HepG2 (cell line): Measurements from ENCODE around the gene KCNH1. TPM values are rescaled to one million over a fixed set of nuclear protein-coding genes. Genes with fewer than 3 reads are reported as not detected.

ENCODE experiments used
- ATAC-seq: fragments of 200-7000 bp; cut with Tn5 transposase; 3 replicates; pipeline ENCODE4 v1.9.1; 2020; ENCODE audit warnings: mild to moderate bottlenecking, moderate library complexity
- BruUV-seq: library from RNA; stranded (reverse); fragments of 400-500 nt; replicated peaks from 2 replicates; lab custom pipeline; 2021; lab: Mats Ljungman, UMichigan
- CTCF ChIA-PET: fragments of 300-600 bp; formaldehyde crosslinking; extraction: SDS; loops from one replicate; lab custom pipeline; 2021; ENCODE audit warnings: low total read pairs, inconsistent platforms, low intra/inter-chr PET ratio; lab: Yijun Ruan, JAX
- POLR2A ChIA-PET: fragments of 350-600 bp; sonication (Branson Sonifier 250); formaldehyde crosslinking; loops from one replicate; lab custom pipeline; 2020; ENCODE audit warnings: antibody characterized with exemption, inconsistent platforms; lab: Yijun Ruan, JAX
- DNase-seq: peaks from one replicate; pipeline ENCODE4 v3.0.0-alpha.2; 2015; ENCODE audit warnings: low spot score
- FAIRE-seq: peaks from 3 replicates; lab custom pipeline; 2011; peaks lifted over from hg19 to GRCh38; lab: Jason Lieb, UNC
- H2AFZ ChIP-seq: one replicate; pipeline ENCODE4 v1.6.1; 2011; ENCODE audit warnings: low read length, inconsistent platforms
- H3K27ac ChIP-seq: fragments of 300-600 bp; 3 replicates; pipeline ENCODE4 v1.8.0; 2011; ENCODE audit warnings: mixed run types, mild to moderate bottlenecking, mixed read lengths, low read length, inconsistent platforms; ENCODE audit not compliant: insufficient read depth; ENCODE audit errors: extremely low read length
- H3K27me3 ChIP-seq, 2 experiments: fragments of 200-600 bp in 1 of 2; 2 replicates in 1 of 2; 3 replicates in 1 of 2; pipeline versions ENCODE4 v1.6.0 to v1.8.0; 2011; ENCODE audit warnings: low read length in 2 of 2, mild to moderate bottlenecking in 2 of 2, moderate library complexity in 2 of 2, inconsistent platforms in 1 of 2; ENCODE audit not compliant: insufficient read depth in 2 of 2, control insufficient read depth in 1 of 2
- H3K36me3 ChIP-seq, 2 experiments: fragments of 200-600 bp in 1 of 2; replicated peaks in 1 of 2; 2 replicates in 1 of 2; 3 replicates in 1 of 2; pipeline versions ENCODE4 v1.5.1 to v1.8.0; 2011; ENCODE audit warnings: low read length in 2 of 2, inconsistent platforms in 1 of 2; ENCODE audit not compliant: insufficient read depth in 2 of 2, control insufficient read depth in 1 of 2
- H3K4me1 ChIP-seq: 2 replicates; pipeline ENCODE4 v1.5.1; 2012; ENCODE audit warnings: low read length, inconsistent platforms; ENCODE audit not compliant: insufficient read depth
- H3K4me2 ChIP-seq: 2 replicates; pipeline ENCODE4 v1.6.0; 2011; ENCODE audit warnings: low read depth, low read length, inconsistent platforms
- H3K4me3 ChIP-seq, 3 experiments: fragments of 200-600 bp in 1 of 3; sonication (generic), shearing (Covaris generic) in 1 of 3; replicated peaks in 1 of 3; 2 replicates each; pipeline ENCODE4 v1.5.1; 2011 to 2016; ENCODE audit warnings: low read length in 3 of 3, inconsistent platforms in 2 of 3, low read depth in 2 of 3, mild to moderate bottlenecking in 2 of 3, control low read depth in 1 of 3, mixed read lengths in 1 of 3; ENCODE audit not compliant: insufficient read depth in 1 of 3
- H3K79me2 ChIP-seq: one replicate; pipeline ENCODE4 v1.6.1; 2011; ENCODE audit warnings: low read length, inconsistent platforms; ENCODE audit not compliant: insufficient read depth
- H3K9ac ChIP-seq: 2 replicates; pipeline ENCODE4 v1.6.0; 2011; ENCODE audit warnings: mild to moderate bottlenecking, low read depth, low read length, inconsistent platforms; ENCODE audit not compliant: insufficient read depth
- H3K9me3 ChIP-seq: 2 replicates; pipeline ENCODE4 v1.5.1; 2012; ENCODE audit warnings: mild to moderate bottlenecking, low read length
- H4K20me1 ChIP-seq: 2 replicates; pipeline ENCODE4 v1.6.0; 2011; ENCODE audit warnings: inconsistent platforms, mild to moderate bottlenecking, low read length, moderate library complexity; ENCODE audit not compliant: insufficient read depth
- ATF2 ChIP-seq: sonication (generic); formaldehyde crosslinking; IDR thresholded peaks from 2 replicates; pipeline ENCODE4 v1.4.0; 2020; ENCODE audit warnings: missing genetic modification reagents
- ATF3 ChIP-seq: sonication (generic); formaldehyde crosslinking; IDR thresholded peaks from 2 replicates; pipeline ENCODE4 v1.4.0; 2020; ENCODE audit warnings: missing genetic modification reagents
- CC2D1A ChIP-seq: sonication (generic); formaldehyde crosslinking; IDR thresholded peaks from 2 replicates; pipeline ENCODE4 v1.8.1; 2023; ENCODE audit warnings: mild to moderate bottlenecking, missing genetic modification reagents
- HNRNPLL ChIP-seq: fragments of 200-400 bp; formaldehyde crosslinking; IDR thresholded peaks from 2 replicates; pipeline ENCODE4 v1.6.1; 2017; ENCODE audit warnings: mild to moderate bottlenecking, low read depth, low read length; ENCODE audit not compliant: poor library complexity, severe bottlenecking
- MED1 ChIP-seq: sonication (generic); formaldehyde crosslinking; IDR thresholded peaks from 2 replicates; pipeline ENCODE4 v1.4.0; 2020; ENCODE audit warnings: missing genetic modification reagents
- MYC ChIP-seq: sonication (generic); formaldehyde crosslinking; IDR thresholded peaks from 2 replicates; pipeline ENCODE4 v1.9.0; 2021; ENCODE audit warnings: missing genetic modification reagents, borderline replicate concordance
- RFXANK ChIP-seq: IDR thresholded peaks from 2 replicates; pipeline ENCODE4 v1.6.1; 2016
- SIX4 ChIP-seq: sonication (generic); formaldehyde crosslinking; IDR thresholded peaks from 2 replicates; pipeline ENCODE4 v1.4.0; 2020; ENCODE audit warnings: missing genetic modification reagents
- SMAD9 ChIP-seq: sonication (generic); formaldehyde crosslinking; IDR thresholded peaks from 2 replicates; pipeline ENCODE4 v1.5.1; 2020; ENCODE audit warnings: mild to moderate bottlenecking, missing genetic modification reagents
- SRF ChIP-seq: IDR thresholded peaks from 2 replicates; pipeline ENCODE4 v1.6.1; 2011; ENCODE audit warnings: mild to moderate bottlenecking, low read depth, low read length, moderate library complexity
- SRY ChIP-seq: sonication (generic); formaldehyde crosslinking; IDR thresholded peaks from 2 replicates; pipeline ENCODE4 v1.8.0; 2022; ENCODE audit warnings: mild to moderate bottlenecking, missing genetic modification reagents
- TBX3 ChIP-seq: fragments of 450-650 bp; IDR thresholded peaks from 2 replicates; pipeline ENCODE4 v1.6.1; 2017; ENCODE audit warnings: antibody characterized with exemption, mild to moderate bottlenecking, inconsistent platforms, borderline replicate concordance
- ZBTB49 ChIP-seq: sonication (generic); formaldehyde crosslinking; IDR thresholded peaks from 2 replicates; pipeline ENCODE4 v1.4.0; 2020; ENCODE audit warnings: missing genetic modification reagents, borderline replicate concordance
- ZFP36L1 ChIP-seq: sonication (generic); formaldehyde crosslinking; IDR thresholded peaks from 2 replicates; pipeline ENCODE4 v1.8.0; 2022; ENCODE audit warnings: mild to moderate bottlenecking, missing genetic modification reagents, moderate library complexity
- ZMYM4 ChIP-seq: sonication (generic); formaldehyde crosslinking; IDR thresholded peaks from 2 replicates; pipeline ENCODE4 v1.8.1; 2023; ENCODE audit warnings: mild to moderate bottlenecking, missing genetic modification reagents
- ZNF335 ChIP-seq: sonication (generic); formaldehyde crosslinking; IDR thresholded peaks from 2 replicates; pipeline ENCODE4 v1.4.0; 2020; ENCODE audit warnings: missing genetic modification reagents
- ZNF501 ChIP-seq: sonication (generic); formaldehyde crosslinking; IDR thresholded peaks from 2 replicates; pipeline ENCODE4 v1.5.1; 2020; ENCODE audit warnings: mild to moderate bottlenecking, moderate library complexity, missing genetic modification reagents
- ZNF674 ChIP-seq: sonication (generic); formaldehyde crosslinking; IDR thresholded peaks from 2 replicates; pipeline ENCODE4 v1.5.0; 2020; ENCODE audit warnings: low read depth, mild to moderate bottlenecking, missing genetic modification reagents
- WGBS: methylation state at CpG from one replicate; pipeline ENCODE4 v1.1.6; 2017; ENCODE audit warnings: low lambda C conversion rate; 5-methylcytosine and 5-hydroxymethylcytosine counted together
- in situ Hi-C: cut with HindIII; loops from 2 replicates; pipeline ENCODE4 v1.10.0; 2017; ENCODE audit warnings: low pct_unique_long_range_greater_than_20kb; ENCODE audit not compliant: extremely low pct_ligation_motif_present
- intact Hi-C: fragments of 100-400 bp; cut with micrococcal nuclease; formaldehyde crosslinking; loops from one replicate; pipeline ENCODE4 v1.10.0; 2022; ENCODE audit not compliant: unreplicated experiment
- polyA plus RNA-seq, 8 experiments: library from polyadenylated mRNA; depleted of rRNA in 3 of 8; stranded (reverse) in 7 of 8; unstranded in 1 of 8; fragments of >200 nt; fragmentation: Illumina TruSeq in 4 of 8; extraction: Trizol in 4 of 8; gene quantifications; 2 replicates each; pipeline versions ENCODE4 v1.2.1 to v1.2.3, GENCODE V29; 2011 to 2016; ENCODE audit warnings: low read depth in 4 of 8, missing spikeins in 1 of 8, mixed read lengths in 1 of 8; ENCODE audit not compliant: insufficient read depth in 1 of 8
- total RNA-seq, 5 experiments: library from RNA; depleted of rRNA; stranded (reverse); fragments of >200 nt; fragmentation: Illumina TruSeq; extraction: Trizol; gene quantifications; 2 replicates each; pipeline ENCODE4 v1.2.3, GENCODE V29; 2016; ENCODE audit warnings: low read depth in 1 of 5

The KCNH1 gene
- total and polyA plus RNA-seq, 2 of the 13 experiments (the other 11 are each of a cell fraction or from before 2014, with no cell fraction given), result not detected

GRCh38 chr1:210826686-210827085, 307.3 kb downstream of the KCNH1 start:
- H3K27ac ChIP-seq, result no peak overlapping the region
- H3K4me2 ChIP-seq, result no peak overlapping the region
- in situ Hi-C loops (no loop called here), intact Hi-C loops (no loop called here)
- H3K27me3 ChIP-seq, result no peaks in the 10 kb centered on the region
- H3K4me3 ChIP-seq, result no peak overlapping the region
- DNase-seq, result no peak
- H3K4me1 ChIP-seq, result no peaks in the 10 kb centered on the region
- H3K9me3 ChIP-seq, result no peaks in the 10 kb centered on the region
- no peak for FAIRE-seq
- no peak overlapping the region for H3K9ac ChIP-seq
- no peaks in the 10 kb centered on the region for H3K36me3 ChIP-seq
- H3K79me2 ChIP-seq, result no peaks in the 10 kb centered on the region
- POLR2A ChIA-PET, result no interaction called here
- TF ChIP-seq ATF3 (CRISPR knock-in tag) (no peak), ZFP36L1 (CRISPR knock-in tag) (no peak), HNRNPLL (no peak), SRY (CRISPR knock-in tag) (no peak), ZNF674 (no peak), MYC (no peak), RFXANK (no peak)
- TF ChIP-seq, all 625 proteins: peak for 0
- H4K20me1 ChIP-seq, result no peaks in the 10 kb centered on the region
- BruUV-seq, result no TSS peak
- CTCF ChIA-PET, result no interaction called here
- ATAC-seq, result no peak
- no peak overlapping the region for H2AFZ ChIP-seq
- 41% methylated on average over 5 of the region's 5 CpGs for WGBS

- Histone ChIP-seq H3K4me2 (no peak overlapping the region), H3K4me1 (no peaks in the 10 kb centered on the region), H3K27ac (no peak overlapping the region), H3K4me3 (no peak overlapping the region), H3K79me2 (no peaks in the 10 kb centered on the region), H3K36me3 (no peaks in the 10 kb centered on the region), H3K27me3 (no peaks in the 10 kb centered on the region; a peak in 1 of 5 replicates), H4K20me1 (no peaks in the 10 kb centered on the region), H3K9ac (no peak overlapping the region), H3K9me3 (no peaks in the 10 kb centered on the region), H2AFZ (no peak overlapping the region)
- WGBS, result 0% methylated on average over 1 of the region's 1 CpG
- CTCF ChIA-PET, result no interaction called here
- DNase-seq (no peak), ATAC-seq (no peak), FAIRE-seq (no peak)
- no TSS peak for BruUV-seq
- intact Hi-C loops, result no loop called here
- POLR2A ChIA-PET, result no interaction called here
- in situ Hi-C loops, result no loop called here
- TF ChIP-seq SRF (no peak), CC2D1A (CRISPR knock-in tag) (no peak), ZNF501 (no peak), ATF2 (CRISPR knock-in tag) (no peak), ZMYM4 (CRISPR knock-in tag) (no peak), ZNF335 (CRISPR knock-in tag) (no peak), ZBTB49 (CRISPR knock-in tag) (no peak), SMAD9 (CRISPR knock-in tag) (no peak), SIX4 (CRISPR knock-in tag) (no peak), TBX3 (no peak), MED1 (CRISPR knock-in tag) (no peak)
These were observed 311.0 kb downstream of the KCNH1 start for GRCh38 chr1:210822932-210823331.
